NCI-H748 (cell line): ENCODE measurements around the gene APOL1.
"Not testable (repeated sequence)": the region's sequence is repeated elsewhere in the genome, so short reads cannot be mapped to it uniquely, and the experiment has no call there.

Source experiments
- DNase-seq: peaks from one replicate; lab custom pipeline; 2025; ENCODE audit not compliant: unreplicated experiment; lab: John Stamatoyannopoulos, UW

APOL1 gene

GRCh38 chr22:36225333-36225922 lies 27.5 kb upstream of the APOL1 start:
- DNase-seq, result no peak

GRCh38 chr22:36226189-36226588 lies 26.7 kb upstream of the APOL1 start:
- DNase-seq, result no peak

DNA sequence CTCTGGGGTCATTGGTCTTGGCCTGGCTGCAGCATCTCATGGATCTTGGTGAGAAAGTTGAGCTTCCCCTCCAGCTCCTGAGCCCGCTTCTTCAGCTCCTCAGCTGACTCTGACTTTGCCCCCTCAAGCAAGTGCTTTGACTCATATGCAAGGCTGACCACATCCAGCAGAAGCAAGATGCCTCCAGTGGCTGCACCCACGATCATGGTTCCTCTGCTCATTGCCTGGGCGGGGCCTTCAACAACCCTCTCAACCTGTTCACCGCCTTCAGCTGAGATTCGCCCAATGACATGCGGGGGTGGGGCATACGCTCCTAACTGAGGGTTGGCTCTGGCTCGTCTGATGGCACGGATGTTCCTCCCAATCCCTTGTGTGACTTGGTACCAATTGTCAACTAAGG lies 25.5 kb upstream of the APOL1 start:
- no peak for DNase-seq

DNA sequence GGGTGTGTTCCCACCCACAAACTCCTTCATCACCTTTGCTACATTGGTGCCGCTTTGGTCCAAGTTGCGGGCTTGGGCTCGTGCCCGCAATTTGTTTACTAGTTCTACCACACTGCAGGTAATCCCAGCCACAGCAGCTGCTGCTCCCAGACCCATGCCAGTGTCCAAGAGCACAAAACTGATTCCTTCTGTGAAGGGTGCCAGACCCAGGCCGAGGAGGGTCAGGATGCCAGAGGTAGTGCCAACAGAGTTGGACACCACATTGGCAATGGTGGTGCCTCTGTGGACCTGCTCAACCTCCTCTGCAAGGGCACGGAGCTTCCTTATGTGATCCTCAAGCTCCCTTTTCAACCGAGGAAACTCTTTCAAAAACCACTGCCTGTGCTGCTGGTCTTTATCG lies 25.1 kb upstream of the APOL1 start:
- DNase-seq, result no peak

DNA sequence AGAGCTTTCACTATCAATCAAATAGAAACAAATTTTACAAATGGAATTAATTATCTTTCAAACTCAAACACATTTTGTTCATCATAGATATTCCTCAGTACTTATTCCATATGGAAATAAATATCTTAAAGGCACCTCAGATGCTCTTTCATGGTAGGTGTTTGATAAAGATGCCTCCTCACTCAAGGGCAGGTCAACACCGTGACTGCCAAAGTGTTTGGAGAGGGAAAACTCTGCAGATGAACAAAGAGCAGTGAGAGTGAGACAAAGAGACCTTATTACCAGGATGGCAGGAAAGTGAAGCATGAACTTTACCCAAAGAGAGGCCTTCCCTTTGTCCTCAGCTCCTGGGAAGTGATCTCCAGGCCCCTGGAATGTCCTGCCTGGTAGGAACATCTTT lies 24.6 kb upstream of the APOL1 start:
- DNase-seq, result not testable (repeated sequence)

DNA sequence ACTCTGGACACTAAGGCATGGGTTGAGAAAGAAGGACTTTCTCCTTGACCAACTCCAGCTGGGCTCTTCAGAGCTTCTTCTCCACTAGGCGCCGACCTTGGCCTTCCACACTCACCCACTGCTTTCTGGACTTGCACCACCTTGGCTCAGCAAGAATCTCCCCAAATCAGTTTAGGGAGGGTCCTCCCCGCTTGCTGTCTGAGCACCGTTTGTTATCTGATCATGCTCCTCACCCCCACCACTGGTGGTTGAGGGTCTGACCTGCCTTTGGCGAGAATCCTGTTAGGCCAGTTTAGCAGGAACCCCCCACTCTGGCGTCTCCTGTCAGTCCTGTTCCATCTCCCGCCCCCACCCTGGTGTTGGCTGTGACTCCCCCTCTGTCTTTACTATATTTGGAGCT lies 24.0 kb upstream of the APOL1 start:
- no peak for DNase-seq

DNA sequence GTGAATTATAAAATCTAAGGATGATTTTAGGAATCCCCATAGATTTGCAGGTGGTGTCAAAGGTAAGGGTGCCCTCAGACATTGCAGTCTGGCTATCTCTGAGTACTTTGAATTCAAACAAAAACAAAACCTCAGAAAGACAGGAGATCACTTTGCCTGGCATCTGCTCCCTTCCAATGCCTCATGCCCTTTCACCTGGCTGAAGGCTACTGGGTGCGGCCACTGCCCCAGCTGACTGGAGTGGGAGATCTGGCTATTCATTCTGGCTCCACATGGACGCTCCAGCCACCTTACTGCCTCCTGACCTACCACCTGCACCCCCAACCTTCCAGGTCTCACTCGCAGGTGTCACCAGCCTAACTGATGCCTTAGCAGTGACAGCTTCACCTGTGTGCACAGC lies 23.3 kb upstream of the APOL1 start:
- not testable (repeated sequence) for DNase-seq

GRCh38 chr22:36231051-36231450 lies 21.9 kb upstream of the APOL1 start:
- DNase-seq, result not testable (repeated sequence)

- no peak for DNase-seq
These were observed 20.1 kb upstream of the APOL1 start for GRCh38 chr22:36232715-36233401.

DNA sequence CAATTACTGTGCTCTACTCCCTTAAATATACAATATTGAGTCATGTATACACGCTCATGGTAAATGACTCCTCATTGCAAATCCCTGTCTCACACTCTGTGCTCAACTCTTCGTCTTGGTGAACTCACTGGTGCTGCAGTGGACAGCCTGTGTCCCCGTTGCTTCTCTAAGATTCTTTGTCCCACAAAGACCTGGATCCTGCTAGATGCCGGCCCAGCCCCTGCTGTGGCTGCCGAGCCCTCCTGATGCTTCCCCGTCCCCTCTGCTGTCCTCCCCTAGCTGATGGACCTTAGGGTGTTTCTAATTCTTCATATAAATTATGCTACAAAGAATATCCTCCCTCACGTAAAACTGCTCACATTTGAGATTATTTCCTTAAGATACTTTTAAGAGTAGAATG lies 19.1 kb upstream of the APOL1 start:
- no peak for DNase-seq

- DNase-seq, result no peak
These were observed 18.7 kb upstream of the APOL1 start for GRCh38 chr22:36234213-36234612.

DNA sequence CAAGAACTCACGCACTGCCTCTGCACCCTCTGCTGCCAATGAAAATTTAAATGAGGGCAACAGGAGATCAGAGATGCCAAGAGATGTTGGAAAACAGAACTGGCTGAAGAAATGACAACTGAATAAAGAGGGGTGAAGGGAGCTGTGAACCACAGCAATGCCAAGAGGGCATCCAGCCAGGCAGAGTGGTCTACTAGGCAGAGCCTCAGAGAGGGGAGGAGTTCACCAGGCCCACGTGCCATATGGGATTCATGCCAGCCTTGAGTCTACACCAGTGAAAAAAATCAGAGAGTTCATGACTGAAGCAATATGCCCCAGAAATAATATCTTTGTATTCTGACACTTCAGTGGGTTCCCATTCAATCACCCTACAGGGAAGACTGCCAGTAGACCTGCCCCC lies 18.0 kb upstream of the APOL1 start:
- DNase-seq, result no peak

- DNase-seq, result no peak
These were observed 17.3 kb upstream of the APOL1 start for GRCh38 chr22:36235585-36235984.

GRCh38 chr22:36236388-36237319 lies 16.3 kb upstream of the APOL1 start:
- peak; percentile 75 for DNase-seq

- DNase-seq, result no peak
These were observed 15.2 kb upstream of the APOL1 start for GRCh38 chr22:36237462-36238372.

DNA sequence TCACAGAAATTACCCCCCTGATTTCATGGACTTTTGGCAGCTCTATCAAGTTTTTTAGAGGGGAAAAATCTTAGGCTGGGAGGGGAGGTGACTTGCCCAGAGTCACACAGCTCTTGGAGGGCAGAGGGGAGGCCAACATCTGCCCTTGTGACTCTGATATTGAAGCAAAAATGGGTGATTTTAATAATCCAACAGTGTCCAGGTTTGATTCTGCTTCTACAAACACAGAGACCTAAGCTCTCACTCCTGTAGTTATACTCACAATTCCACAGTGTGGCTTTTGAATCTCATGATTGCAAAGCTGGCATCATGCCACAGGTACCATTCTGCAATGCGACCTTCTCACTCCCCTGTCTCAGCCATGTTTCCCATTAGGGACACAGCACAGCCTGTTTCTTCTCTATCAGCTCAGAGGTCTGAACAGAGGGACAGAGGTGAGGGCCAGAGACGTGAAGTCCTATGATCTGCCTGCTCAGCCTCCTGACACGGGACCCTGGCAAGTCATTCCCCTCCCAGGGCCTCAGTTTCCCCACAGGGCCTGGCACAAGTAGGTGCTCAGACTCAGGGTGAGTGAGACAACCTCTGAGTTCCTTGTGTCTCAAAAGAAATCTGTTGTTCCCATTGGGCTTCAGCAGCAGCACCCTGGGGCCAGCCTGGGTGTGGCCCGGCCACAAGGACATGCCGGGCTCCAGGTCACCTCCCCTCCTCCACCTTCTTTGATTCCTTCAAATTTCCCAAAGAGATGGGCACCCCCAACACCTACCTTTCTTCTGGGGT lies 14.4 kb upstream of the APOL1 start:
- peak; percentile 45 for DNase-seq

DNA sequence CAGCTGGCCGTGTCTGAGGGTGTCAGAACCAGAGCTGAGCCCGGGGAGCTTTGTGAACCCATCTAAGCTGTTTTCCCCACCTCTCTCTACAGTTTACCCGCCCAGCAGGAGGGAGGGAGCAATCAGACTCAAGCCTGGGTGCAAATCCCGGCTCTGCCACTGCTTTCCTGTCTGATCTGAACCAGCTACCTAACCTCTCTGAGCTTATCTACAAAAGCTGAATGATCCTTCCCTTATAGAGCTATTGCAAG lies 13.9 kb upstream of the APOL1 start:
- DNase-seq, result peak; percentile 29

- DNase-seq, result peak; percentile 88
These were observed 13.3 kb upstream of the APOL1 start, which contains the start of gene APOL2 for GRCh38 chr22:36239401-36240171. APOL2 (minus strand) TSS chr22:36239527; CDS start chr22:36233162, 6,365 bp downstream.

DNA sequence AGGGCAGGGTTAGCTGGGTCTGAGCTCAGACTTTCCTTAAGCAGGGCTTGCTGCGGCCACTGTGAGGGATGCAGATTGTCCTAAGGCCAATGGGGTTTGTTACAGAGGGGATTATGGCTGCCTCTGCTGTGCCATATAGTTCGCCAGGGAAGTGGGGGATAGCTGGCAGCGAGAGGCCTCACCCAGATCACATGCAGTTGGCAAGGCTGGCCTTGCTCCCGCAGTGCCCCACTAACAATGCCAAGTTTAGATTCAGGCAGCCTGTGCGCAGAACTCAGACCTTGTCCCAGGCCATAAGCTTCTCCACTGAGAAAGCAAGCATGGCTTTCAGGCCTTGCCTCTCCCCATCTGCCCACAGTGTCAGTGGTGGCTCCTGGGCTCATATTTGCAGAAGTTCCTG lies 8.9 kb upstream of the APOL1 start:
- no peak for DNase-seq
